Neuronal stem cell (in vitro differentiated cells): Measurements from ENCODE around the gene DBT.
"Not testable (repeated sequence)": the region's sequence is repeated elsewhere in the genome, so short reads cannot be mapped to it uniquely, and the experiment has no call there.

Source experiments
- DNase-seq: peaks from one replicate; pipeline ENCODE4 v3.0.0-alpha.2; 2013; ENCODE audit warnings: low spot score
- H2AFZ ChIP-seq: one replicate; pipeline ENCODE4 v1.6.1; 2013; ENCODE audit warnings: mild to moderate bottlenecking, low read length, inconsistent platforms
- H2AK5ac ChIP-seq: 2 replicates; pipeline ENCODE4 v1.6.1; 2013; ENCODE audit warnings: low read depth, mild to moderate bottlenecking, inconsistent platforms, low read length, moderate library complexity, mixed read lengths
- H2BK120ac ChIP-seq: 2 replicates; pipeline ENCODE4 v1.6.1; 2013; ENCODE audit warnings: low read depth, mild to moderate bottlenecking, inconsistent platforms, low read length, moderate library complexity, mixed read lengths
- H2BK12ac ChIP-seq: one replicate; pipeline ENCODE4 v1.6.1; 2013; ENCODE audit warnings: low read length, inconsistent platforms
- H2BK15ac ChIP-seq: 2 replicates; pipeline ENCODE4 v1.6.1; 2013; ENCODE audit warnings: mild to moderate bottlenecking, low read length, inconsistent platforms, mixed read lengths
- H2BK5ac ChIP-seq: one replicate; pipeline ENCODE4 v1.6.1; 2013; ENCODE audit warnings: inconsistent platforms, mild to moderate bottlenecking, low read length, moderate library complexity
- H3K14ac ChIP-seq: one replicate; pipeline ENCODE4 v1.6.1; 2013; ENCODE audit warnings: low read length, inconsistent platforms
- H3K18ac ChIP-seq: 2 replicates; pipeline ENCODE4 v1.6.1; 2013; ENCODE audit warnings: low read length, inconsistent platforms
- H3K23ac ChIP-seq: 2 replicates; pipeline ENCODE4 v1.6.1; 2013; ENCODE audit warnings: low read depth, mild to moderate bottlenecking, mixed read lengths, low read length, inconsistent platforms; ENCODE audit not compliant: poor library complexity
- H3K27ac ChIP-seq: replicated peaks from 3 replicates; pipeline ENCODE4 v1.5.1; 2013; ENCODE audit warnings: low read length, inconsistent platforms
- H3K27me3 ChIP-seq, 3 experiments: 2 replicates each; pipeline ENCODE4 v1.6.1; 2013; ENCODE audit warnings: low read length in 3 of 3, mild to moderate bottlenecking in 2 of 3, inconsistent platforms in 1 of 3, low read depth in 1 of 3, mixed read lengths in 1 of 3, moderate library complexity in 1 of 3; ENCODE audit not compliant: control insufficient read depth in 3 of 3, insufficient read depth in 3 of 3
- H3K36me3 ChIP-seq, 2 donors: replicated peaks in 1 of 2; 2 replicates each; pipeline ENCODE4 v1.6.1; 2013; ENCODE audit warnings: low read length in 2 of 2; ENCODE audit not compliant: control insufficient read depth in 2 of 2, insufficient read depth in 2 of 2
- H3K4ac ChIP-seq: 2 replicates; pipeline ENCODE4 v1.6.1; 2013; ENCODE audit warnings: inconsistent platforms, mild to moderate bottlenecking, low read length, moderate library complexity
- H3K4me1 ChIP-seq, 2 donors: 1 replicate in 1 of 2; 2 replicates in 1 of 2; pipeline ENCODE4 v1.6.1; 2013; ENCODE audit warnings: low read length in 2 of 2, low read depth in 1 of 2; ENCODE audit not compliant: control insufficient read depth in 2 of 2, insufficient read depth in 1 of 2
- H3K4me2 ChIP-seq: one replicate; pipeline ENCODE4 v1.6.1; 2013; ENCODE audit warnings: mild to moderate bottlenecking, low read length, inconsistent platforms; ENCODE audit not compliant: insufficient read depth, poor library complexity, severe bottlenecking
- H3K4me3 ChIP-seq, 2 donors: 2 replicates each; pipeline ENCODE4 v1.5.1; 2013; ENCODE audit warnings: low read length in 2 of 2, mild to moderate bottlenecking in 2 of 2, inconsistent platforms in 1 of 2, moderate library complexity in 1 of 2
- H3K79me1 ChIP-seq: one replicate; pipeline ENCODE4 v1.6.1; 2013; ENCODE audit warnings: low read depth, mild to moderate bottlenecking, inconsistent platforms, low read length, moderate library complexity
- H3K9ac ChIP-seq: one replicate; pipeline ENCODE4 v1.6.1; 2013; ENCODE audit warnings: mild to moderate bottlenecking, low read depth, low read length, inconsistent platforms; ENCODE audit not compliant: poor library complexity
- H3K9me3 ChIP-seq, 2 donors: replicated peaks in 1 of 2; 2 replicates each; pipeline versions ENCODE3 to v1.6.1; 2013; ENCODE audit warnings: low read length in 2 of 2, mild to moderate bottlenecking in 2 of 2, inconsistent platforms in 1 of 2, low read depth in 1 of 2, mixed read lengths in 1 of 2, moderate library complexity in 1 of 2; ENCODE audit not compliant: control insufficient read depth in 2 of 2, insufficient read depth in 1 of 2
- H4K8ac ChIP-seq: one replicate; pipeline ENCODE4 v1.6.1; 2013; ENCODE audit warnings: low read depth, mild to moderate bottlenecking, inconsistent platforms, low read length, moderate library complexity
- H4K91ac ChIP-seq: one replicate; pipeline ENCODE4 v1.6.1; 2013; ENCODE audit warnings: low read length, low read depth, mild to moderate bottlenecking, inconsistent platforms; ENCODE audit not compliant: poor library complexity
- WGBS, 2 donors: extraction: QIAGEN DNeasy Blood & Tissue Kit; methylation state at CpG; one replicate each; pipeline ENCODE4 v1.1.7; 2013; ENCODE audit warnings: missing lambda C conversion rate in 2 of 2, mixed read lengths in 1 of 2; ENCODE audit not compliant: insufficient read length in 2 of 2, insufficient replicate concordance in 1 of 2; ENCODE audit errors: extremely low coverage in 2 of 2; 5-methylcytosine and 5-hydroxymethylcytosine counted together

DBT gene

GRCh38 chr1:100264081-100264480, 14.4 kb upstream of the DBT start:
- not testable (repeated sequence) for H3K79me1 ChIP-seq, H3K14ac ChIP-seq, H2BK5ac ChIP-seq, H2BK15ac ChIP-seq, H3K27ac ChIP-seq, H2AK5ac ChIP-seq, H3K4me1 ChIP-seq, H3K9ac ChIP-seq, DNase-seq, H3K23ac ChIP-seq, H4K8ac ChIP-seq, H3K4me2 ChIP-seq, H3K18ac ChIP-seq, H3K27me3 ChIP-seq, H4K91ac ChIP-seq, H2AFZ ChIP-seq, H3K4ac ChIP-seq, H3K4me3 ChIP-seq, H2BK120ac ChIP-seq, H2BK12ac ChIP-seq
- H3K9me3 ChIP-seq, result peaks cover 0 to 13% of the 10 kb centered on the region in 2 donors
- no CpG with 5 or more reads among the region's 5 CpGs for WGBS, 2 donors
- H3K36me3 ChIP-seq, result peaks cover 7 to 25% of the 10 kb centered on the region in 2 donors

GRCh38 chr1:100261686-100262085, 12.1 kb upstream of the DBT start:
- H2BK12ac ChIP-seq, result no peak overlapping the region
- H3K79me1 ChIP-seq, result peaks cover 3% of the 10 kb centered on the region
- peaks cover 0 to 3% of the 10 kb centered on the region in 2 donors for H3K36me3 ChIP-seq
- H3K27ac ChIP-seq, result no peak overlapping the region
- H3K27me3 ChIP-seq, result no peaks in the 10 kb centered on the region
- H3K18ac ChIP-seq, result no peak overlapping the region
- no peak overlapping the region for H2AK5ac ChIP-seq
- no peak overlapping the region for H2BK120ac ChIP-seq
- no peak overlapping the region for H2BK5ac ChIP-seq
- H3K4me3 ChIP-seq, result no peak overlapping the region
- no peak overlapping the region for H3K4ac ChIP-seq
- peaks cover 0 to 3% of the 10 kb centered on the region in 2 donors for H3K4me1 ChIP-seq
- no peak overlapping the region for H3K23ac ChIP-seq
- no peak overlapping the region for H4K91ac ChIP-seq
- H2AFZ ChIP-seq, result no peak overlapping the region
- H3K9me3 ChIP-seq, result peaks cover 0 to 13% of the 10 kb centered on the region in 2 donors
- H2BK15ac ChIP-seq, result no peak overlapping the region
- no peak overlapping the region for H4K8ac ChIP-seq
- no peak for DNase-seq
- no peak overlapping the region for H3K14ac ChIP-seq
- no peak overlapping the region for H3K9ac ChIP-seq
- no peak overlapping the region for H3K4me2 ChIP-seq

DNA sequence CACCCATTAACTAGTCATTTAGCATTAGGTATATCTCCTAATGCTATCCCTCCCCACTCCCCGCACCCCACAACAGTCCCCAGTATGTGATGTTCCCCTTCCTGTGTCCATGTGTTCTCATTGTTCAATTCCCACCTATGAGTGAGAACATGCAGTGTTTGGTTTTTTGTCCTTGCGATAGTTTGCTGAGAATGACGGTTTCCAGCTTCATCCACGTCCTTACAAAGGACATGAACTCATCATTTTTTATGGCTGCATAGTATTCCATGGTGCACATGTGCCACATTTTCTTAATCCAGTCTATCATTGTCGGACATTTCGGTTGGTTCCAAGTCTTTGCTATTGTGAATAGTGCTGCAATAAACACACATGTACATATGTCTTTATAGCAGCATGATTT, 8.8 kb upstream of the DBT start:
- H2BK15ac ChIP-seq, H3K36me3 ChIP-seq, H4K8ac ChIP-seq, H4K91ac ChIP-seq, H2AFZ ChIP-seq, H3K18ac ChIP-seq, H3K79me1 ChIP-seq, DNase-seq, H3K9ac ChIP-seq, H3K14ac ChIP-seq, H2AK5ac ChIP-seq, H3K4me1 ChIP-seq, H3K27ac ChIP-seq, H2BK120ac ChIP-seq, H2BK5ac ChIP-seq, H3K23ac ChIP-seq, H2BK12ac ChIP-seq, H3K9me3 ChIP-seq, H3K4ac ChIP-seq, H3K27me3 ChIP-seq, H3K4me2 ChIP-seq, H3K4me3 ChIP-seq: not testable (repeated sequence)
- no CpG with 5 or more reads among the region's 6 CpGs for WGBS, 2 donors

GRCh38 chr1:100256273-100256672, 6.6 kb upstream of the DBT start:
- not testable (repeated sequence) for H4K91ac ChIP-seq, H3K14ac ChIP-seq, DNase-seq, H2BK5ac ChIP-seq, H3K4ac ChIP-seq, H3K79me1 ChIP-seq, H3K4me2 ChIP-seq, H2BK120ac ChIP-seq, H3K9ac ChIP-seq, H2BK15ac ChIP-seq, H3K27me3 ChIP-seq, H3K23ac ChIP-seq, H4K8ac ChIP-seq, H2AFZ ChIP-seq, H2AK5ac ChIP-seq, H3K36me3 ChIP-seq, H3K9me3 ChIP-seq, H3K4me1 ChIP-seq, H3K27ac ChIP-seq, H3K4me3 ChIP-seq, H2BK12ac ChIP-seq, H3K18ac ChIP-seq
- no CpG with 5 or more reads among the region's 5 CpGs for WGBS, 2 donors
